HG03108 (cell line): ENCODE results near the gene ARHGEF9.

Experiments
- ATAC-seq: cut with Tn5 transposase; IDR thresholded peaks from one replicate; pipeline ENCODE4 v1.9.1; 2021; ENCODE audit warnings: moderate library complexity; ENCODE audit not compliant: unreplicated experiment

ARHGEF9 gene

DNA sequence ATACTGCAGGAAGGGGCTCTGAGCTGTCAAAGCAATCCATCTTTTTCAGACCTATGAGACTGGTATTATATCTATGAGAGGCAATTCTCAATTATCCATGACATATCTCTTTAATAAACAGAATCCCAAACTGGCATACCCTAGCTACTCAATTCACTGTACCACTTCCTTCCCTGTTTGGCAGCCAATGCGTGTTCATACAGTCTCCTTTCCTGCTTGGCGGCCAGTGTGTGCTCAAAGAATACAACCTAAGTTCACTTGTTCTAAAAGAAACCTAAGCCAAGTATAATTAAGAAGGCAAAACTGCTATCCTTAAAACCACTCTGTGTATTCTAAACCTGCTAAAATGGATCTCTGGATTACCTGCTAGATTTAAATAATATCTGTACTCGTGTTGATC, 38.3 kb downstream of the ARHGEF9 start:
- no peak for ATAC-seq

DNA sequence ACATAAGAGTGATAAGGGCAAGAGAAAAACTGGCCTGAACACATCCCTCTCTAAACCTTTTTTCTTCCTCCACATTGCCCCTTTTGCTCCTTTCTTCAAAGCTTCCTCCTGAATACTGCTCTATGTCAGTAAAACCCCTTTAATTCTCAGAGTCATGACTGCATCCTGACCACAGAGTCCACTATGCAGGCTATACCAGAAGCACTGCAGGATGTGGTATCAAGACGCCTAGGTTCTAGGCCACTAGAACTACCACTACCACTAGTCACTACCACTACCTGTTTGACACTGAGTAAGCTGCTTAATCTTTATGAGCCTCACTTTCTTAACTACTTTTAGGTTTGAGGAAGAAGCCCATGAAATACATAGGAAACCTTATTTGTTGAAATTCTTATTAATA, 38.7 kb downstream of the ARHGEF9 start:
- ATAC-seq, result peak; percentile 90

DNA sequence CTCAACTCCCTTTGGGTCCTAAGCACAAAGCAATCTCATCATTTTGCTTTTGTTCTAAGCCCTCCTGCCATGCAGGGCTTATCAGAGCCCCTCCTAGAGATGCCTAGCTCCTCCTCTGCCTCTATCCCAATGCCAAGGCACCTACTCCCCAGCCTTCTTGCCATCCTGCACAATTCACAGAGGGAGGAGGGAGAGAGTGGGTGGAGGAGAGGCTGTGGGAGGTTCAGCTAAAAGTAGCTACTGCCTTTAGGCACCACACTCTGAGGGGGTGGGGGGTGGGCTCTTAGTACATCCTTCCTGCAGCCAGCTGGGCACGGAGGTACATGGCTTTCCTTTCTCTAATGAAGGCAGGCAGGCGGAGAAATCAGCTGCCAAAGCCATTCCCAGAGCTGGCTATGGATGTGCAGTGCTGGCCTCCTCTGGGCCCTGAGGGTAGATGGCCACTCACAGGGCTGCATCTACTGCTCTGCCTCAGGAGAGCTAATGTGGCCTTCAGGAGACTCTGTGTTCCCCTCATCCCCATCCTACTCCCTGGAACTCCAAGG, 40.1 kb downstream of the ARHGEF9 start:
- no peak for ATAC-seq

DNA sequence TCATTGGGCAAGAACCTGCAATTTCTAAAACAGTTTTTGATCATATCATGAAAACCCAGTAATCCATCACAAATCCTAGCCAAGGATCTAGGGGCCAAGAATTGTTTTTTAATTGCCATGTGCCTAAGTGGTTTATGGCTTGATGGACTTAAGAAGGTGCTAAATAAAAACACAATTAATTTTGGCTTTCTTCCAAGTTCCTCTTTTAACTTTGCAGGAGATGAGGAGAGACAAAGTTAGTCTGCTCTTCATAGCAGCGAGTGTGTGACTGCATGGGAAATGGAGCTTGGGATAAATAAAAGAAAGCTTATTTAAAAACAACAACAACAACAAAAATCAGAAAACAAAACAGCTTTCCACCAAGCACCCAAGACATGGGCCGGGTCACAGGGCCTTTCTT, 41.4 kb downstream of the ARHGEF9 start:
- no peak for ATAC-seq

DNA sequence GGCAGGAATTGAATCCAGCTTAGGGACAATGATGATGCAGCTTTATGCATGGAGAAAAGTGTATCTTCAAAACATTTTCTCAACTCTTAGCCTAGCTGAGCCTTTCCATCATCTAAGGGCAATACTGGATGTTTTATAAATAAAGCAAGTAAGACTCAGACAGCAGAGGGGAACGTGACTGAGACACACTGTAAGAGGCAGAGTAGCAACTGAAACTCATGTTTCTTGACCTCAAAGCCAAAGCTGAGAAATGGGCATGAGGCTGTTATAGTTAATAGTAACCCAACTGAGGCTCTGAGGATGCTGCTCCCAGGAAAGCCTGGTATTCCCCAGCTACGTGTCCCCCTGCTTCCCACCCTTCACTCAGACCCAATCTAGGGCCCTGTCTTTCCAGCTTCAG, 44.6 kb downstream of the ARHGEF9 start:
- peak; percentile 72 for ATAC-seq

DNA sequence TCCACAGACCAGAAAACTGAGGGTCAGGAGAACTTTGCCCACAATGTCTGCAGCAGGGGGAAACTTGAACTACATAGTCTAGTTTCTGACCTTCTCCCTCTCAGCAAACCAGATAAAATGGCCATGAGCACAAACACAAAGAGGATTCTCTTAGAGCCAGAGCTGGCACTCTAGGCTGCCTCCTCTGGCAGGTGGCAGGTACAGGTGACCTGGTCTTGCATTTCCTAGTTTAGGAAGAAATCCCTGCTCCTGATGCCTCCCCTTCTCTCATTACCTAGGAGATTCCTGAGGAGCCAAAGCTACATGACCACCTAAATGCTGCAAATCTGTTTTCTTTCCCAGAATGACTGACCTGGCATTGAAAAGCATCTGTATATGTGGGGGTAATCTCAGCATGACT, 45.1 kb downstream of the ARHGEF9 start:
- no peak for ATAC-seq

- ATAC-seq, result no peak
These were observed 46.3 kb downstream of the ARHGEF9 start for GRCh38 chrX:63738696-63739095.

DNA sequence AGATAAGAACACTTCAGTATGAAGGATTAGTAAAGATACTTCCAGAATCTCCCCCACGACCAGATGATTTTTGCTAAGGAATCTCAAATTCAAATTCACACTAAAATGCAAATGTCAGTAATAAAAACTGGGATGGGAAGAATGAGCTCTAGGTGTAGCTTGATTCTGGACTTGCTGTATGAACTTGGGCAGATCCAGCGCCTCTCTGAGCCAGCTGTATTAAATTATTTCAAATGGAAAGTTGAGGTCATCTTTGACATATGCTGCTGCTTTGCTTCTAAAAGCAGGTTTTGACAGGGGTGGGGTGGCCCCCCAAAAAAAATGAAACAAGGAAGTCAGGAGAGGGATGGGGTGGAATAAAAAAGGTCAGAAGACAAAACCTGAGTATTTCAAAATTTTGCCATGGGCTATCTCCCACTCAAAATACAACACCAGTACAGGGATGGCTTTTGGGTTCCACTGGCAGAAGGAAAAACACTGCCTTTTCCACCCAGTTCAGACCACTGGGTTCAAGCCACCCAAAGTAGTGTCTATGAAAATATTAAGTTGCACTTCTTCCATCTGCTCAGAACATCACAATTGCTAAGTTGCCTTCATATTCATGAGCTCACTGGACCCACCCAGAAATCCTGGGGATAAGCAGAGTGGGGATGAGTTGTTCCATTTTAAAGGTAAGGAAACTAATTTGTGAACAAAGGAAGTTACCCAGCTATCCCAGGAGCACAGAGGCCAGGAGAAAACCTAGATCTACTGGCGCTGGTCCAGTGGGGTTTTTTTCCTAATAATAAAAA, 47.7 kb downstream of the ARHGEF9 start:
- ATAC-seq, result no peak

GRCh38 chrX:63735882-63736281, 49.1 kb downstream of the ARHGEF9 start:
- no peak for ATAC-seq

GRCh38 chrX:63720293-63720692, 64.7 kb downstream of the ARHGEF9 start:
- ATAC-seq, result no peak

GRCh38 chrX:63719633-63720032, 65.4 kb downstream of the ARHGEF9 start:
- ATAC-seq, result no peak

- no peak for ATAC-seq
These were observed 66.9 kb downstream of the ARHGEF9 start for GRCh38 chrX:63718010-63718694.

DNA sequence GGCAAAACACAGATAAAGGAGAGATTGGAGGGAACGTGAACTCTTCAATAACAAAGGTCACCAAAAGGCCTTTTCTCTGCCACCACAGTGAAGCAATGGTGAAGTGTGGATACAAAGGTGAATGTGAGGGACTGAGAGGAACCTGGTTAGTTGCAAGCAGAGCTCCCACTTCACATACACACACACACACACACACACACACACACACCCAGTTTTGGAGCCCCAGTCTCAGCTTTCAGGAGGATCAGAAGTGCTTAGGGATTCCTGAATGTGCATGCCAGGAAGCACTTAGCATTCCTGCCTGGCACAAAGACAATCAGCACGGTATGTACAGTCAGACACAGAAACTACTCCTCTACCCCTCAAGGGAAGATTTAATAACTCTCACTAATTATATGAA, 71.5 kb downstream of the ARHGEF9 start:
- no peak for ATAC-seq

DNA sequence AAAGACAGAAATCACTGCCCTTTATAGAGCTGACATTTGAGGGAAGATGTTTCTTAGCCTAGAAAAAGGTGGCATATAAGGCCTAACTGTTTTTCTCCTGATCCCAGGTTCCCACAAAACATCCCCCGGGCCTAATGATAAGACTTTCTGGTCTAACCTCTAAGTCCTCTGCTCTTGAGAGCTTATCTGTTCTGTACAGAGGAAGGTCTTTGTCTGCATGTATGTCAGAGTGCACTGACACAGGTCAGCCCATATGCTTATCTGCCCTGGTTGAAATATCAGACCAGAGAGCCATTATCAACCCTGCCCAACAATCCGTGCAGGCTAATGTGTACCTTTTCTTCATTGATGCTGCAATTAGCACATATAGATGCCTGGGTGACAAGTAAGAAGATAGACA, 76.2 kb downstream of the ARHGEF9 start:
- no peak for ATAC-seq

GRCh38 chrX:63702556-63702955, 82.5 kb downstream of the ARHGEF9 start:
- no peak for ATAC-seq

- ATAC-seq, result peak; percentile 54
These were observed 97.9 kb downstream of the ARHGEF9 start for GRCh38 chrX:63686878-63687714.

DNA sequence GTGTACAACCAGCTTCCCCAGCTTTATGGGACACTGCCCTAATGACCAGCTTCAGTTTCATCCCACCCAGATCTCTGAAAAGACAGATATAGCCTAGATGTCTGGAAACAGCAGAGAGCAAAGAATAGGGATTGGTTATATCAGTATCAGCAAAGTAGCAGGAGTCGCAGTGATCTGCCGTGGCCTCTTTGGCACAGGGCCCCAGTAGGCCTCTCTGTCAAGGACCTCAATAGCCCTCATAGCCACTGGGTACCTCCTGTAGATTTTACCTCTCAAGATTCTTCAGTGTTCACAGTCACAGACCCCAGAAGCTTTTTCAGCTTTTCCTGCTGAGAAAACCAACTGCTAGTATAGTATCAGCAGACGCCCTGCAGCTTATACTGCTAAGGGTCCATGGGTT, 104.6 kb downstream of the ARHGEF9 start:
- no peak for ATAC-seq

DNA sequence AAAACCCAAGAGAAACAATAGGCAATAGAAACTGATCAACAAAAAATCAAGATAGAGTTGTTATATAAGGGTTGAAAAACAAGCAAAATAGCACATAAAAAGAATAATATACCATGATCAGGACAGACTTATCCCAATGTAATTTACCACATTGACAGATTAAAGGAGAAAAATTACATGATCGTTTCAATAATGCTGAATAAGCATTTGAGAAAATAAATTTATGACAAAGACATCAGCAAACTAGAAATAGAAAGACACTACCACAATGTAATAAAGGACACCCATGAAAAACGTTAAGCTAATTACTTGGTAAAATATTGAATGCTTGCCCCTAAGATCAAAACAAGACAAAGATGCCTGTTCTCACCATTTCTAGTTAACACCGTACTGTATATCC, 105.6 kb downstream of the ARHGEF9 start:
- ATAC-seq, result no peak

- no peak for ATAC-seq
These were observed 109.3 kb downstream of the ARHGEF9 start for GRCh38 chrX:63675716-63676115.

DNA sequence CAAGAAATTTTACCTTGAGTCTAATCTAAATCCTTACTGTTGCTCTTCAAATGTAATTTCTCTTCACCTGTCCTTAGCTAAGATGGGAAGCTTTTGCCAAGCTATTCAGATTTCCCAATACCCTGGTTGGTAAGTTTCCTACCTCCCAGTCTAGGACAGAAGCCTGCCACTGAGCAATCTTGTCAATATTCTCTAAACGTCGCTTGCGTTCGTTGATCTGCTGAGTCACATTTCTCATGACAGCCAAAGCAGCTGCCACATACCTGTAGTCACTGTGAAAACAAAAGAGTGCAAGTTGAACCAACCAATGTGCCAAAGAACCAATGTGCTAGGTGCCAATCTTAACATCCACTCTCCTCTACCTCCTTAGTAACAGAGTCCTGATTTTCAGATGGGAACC, 111.1 kb downstream of the ARHGEF9 start:
- ATAC-seq, result no peak

DNA sequence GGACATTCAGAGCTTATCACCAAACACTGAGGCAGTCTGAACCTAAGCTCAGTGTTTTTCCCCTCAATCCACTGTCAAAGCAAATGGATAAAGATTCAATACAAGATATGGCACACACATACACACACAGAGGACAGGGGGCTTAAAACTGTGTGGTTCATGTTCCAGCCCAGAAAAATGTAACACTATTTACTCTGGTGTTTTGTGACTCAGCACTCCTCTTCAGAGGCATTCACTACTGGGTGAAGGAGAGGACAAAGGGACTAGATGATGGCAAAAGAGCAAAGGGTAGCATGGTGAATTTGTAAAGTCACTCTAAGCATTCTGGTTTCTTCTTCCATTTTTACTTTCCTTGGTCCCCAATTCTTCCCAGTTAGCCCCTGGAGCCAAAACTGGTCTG, 120.3 kb downstream of the ARHGEF9 start:
- no peak for ATAC-seq
